Endothelial cell of umbilical vein (primary cell): ENCODE data around the gene VRK2. TPM values are rescaled to one million over a fixed set of nuclear protein-coding genes. Genes with fewer than 3 reads are reported as not detected.

Source experiments
- BruUV-seq: library from RNA; stranded (reverse); fragments of 400-500 nt; replicated peaks from 2 replicates; lab custom pipeline; 2021; lab: Mats Ljungman, UMichigan
- CTCF ChIA-PET: fragments of 300-600, 350-600 bp; sonication (Branson Sonifier 250); formaldehyde crosslinking; loops from one replicate; lab custom pipeline; 2021; ENCODE audit warnings: antibody characterized with exemption, inconsistent platforms; lab: Charles Lee
- POLR2A ChIA-PET: fragments of 300-600, 350-600 bp; sonication (Branson Sonifier 250); formaldehyde crosslinking; loops from one replicate; lab custom pipeline; 2021; ENCODE audit warnings: antibody characterized with exemption, inconsistent platforms; lab: Charles Lee
- DNase-seq: peaks from one replicate; pipeline ENCODE4 v3.0.0-alpha.2; 2011; ENCODE audit warnings: low read depth, low spot score
- FAIRE-seq: peaks from 2 replicates; lab custom pipeline; 2011; peaks lifted over from hg19 to GRCh38; lab: Jason Lieb, UNC
- H2AFZ ChIP-seq: 2 replicates; pipeline ENCODE4 v1.6.0; 2012; ENCODE audit warnings: low read depth, low read length, control low read depth, inconsistent platforms
- H3K27ac ChIP-seq: 2 replicates; pipeline ENCODE4 v1.5.1; 2011; ENCODE audit warnings: low read depth, mild to moderate bottlenecking, control low read depth, low read length, moderate library complexity; ENCODE audit not compliant: insufficient read depth
- H3K27me3 ChIP-seq, 2 experiments: 2 replicates each; pipeline versions ENCODE4 v1.6.0 to v1.6.1; 2011; ENCODE audit warnings: low read length in 2 of 2, mixed read lengths in 1 of 2; ENCODE audit not compliant: control insufficient read depth in 2 of 2, insufficient read depth in 2 of 2
- H3K36me3 ChIP-seq, 2 experiments: 2 replicates in 1 of 2; 3 replicates in 1 of 2; pipeline ENCODE4 v1.5.1; 2011; ENCODE audit warnings: low read length in 2 of 2, mild to moderate bottlenecking in 1 of 2, moderate library complexity in 1 of 2; ENCODE audit not compliant: control insufficient read depth in 2 of 2, insufficient read depth in 2 of 2; ENCODE audit errors: extremely low read depth in 1 of 2
- H3K4me1 ChIP-seq: 3 replicates; pipeline ENCODE4 v1.5.1; 2011; ENCODE audit warnings: mild to moderate bottlenecking, low read length; ENCODE audit not compliant: control insufficient read depth, insufficient read depth; ENCODE audit errors: extremely low read depth
- H3K4me2 ChIP-seq: 2 replicates; pipeline ENCODE4 v1.6.1; 2011; ENCODE audit warnings: low read length, control low read depth, mixed read lengths; ENCODE audit not compliant: insufficient read depth
- H3K4me3 ChIP-seq, 3 experiments: fragments of 200-600 bp in 1 of 3; sonication (generic), shearing (Covaris generic) in 1 of 3; replicated peaks in 1 of 3; 2 replicates each; pipeline ENCODE4 v1.5.1; 2011 to 2016; ENCODE audit warnings: control low read depth in 3 of 3, low read length in 3 of 3, mild to moderate bottlenecking in 2 of 3, inconsistent platforms in 1 of 3, low read depth in 1 of 3, moderate library complexity in 1 of 3; ENCODE audit not compliant: insufficient read depth in 1 of 3
- H3K79me2 ChIP-seq: 2 replicates; pipeline ENCODE4 v1.6.0; 2012; ENCODE audit warnings: low read length, inconsistent platforms; ENCODE audit not compliant: control insufficient read depth, insufficient read depth
- H3K9ac ChIP-seq: replicated peaks from 2 replicates; pipeline ENCODE3; 2011; ENCODE audit warnings: low read length, control low read depth; ENCODE audit not compliant: insufficient read depth; ENCODE audit errors: extremely low read depth
- H3K9me1 ChIP-seq: replicated peaks from 3 replicates; pipeline ENCODE4 v1.6.0; 2011; ENCODE audit warnings: mild to moderate bottlenecking, low read length; ENCODE audit not compliant: control insufficient read depth, insufficient read depth; ENCODE audit errors: extremely low read depth
- H3K9me3 ChIP-seq: replicated peaks from 2 replicates; pipeline ENCODE4 v1.5.1; 2012; ENCODE audit warnings: low read length, inconsistent platforms; ENCODE audit not compliant: control insufficient read depth, insufficient read depth
- H4K20me1 ChIP-seq: replicated peaks from 2 replicates; pipeline ENCODE3; 2011; ENCODE audit warnings: mild to moderate bottlenecking, low read length; ENCODE audit not compliant: control insufficient read depth, insufficient read depth; ENCODE audit errors: extremely low read depth
- CTCF ChIP-seq, 2 donors: IDR thresholded peaks; 1 replicate in 1 of 2; 2 replicates in 1 of 2; pipeline ENCODE4 v1.5.1; 2011; ENCODE audit warnings: low read length in 2 of 2, mild to moderate bottlenecking in 2 of 2, moderate library complexity in 2 of 2, control low read depth in 1 of 2, inconsistent platforms in 1 of 2, low read depth in 1 of 2; ENCODE audit not compliant: insufficient read depth in 1 of 2; ENCODE audit errors: extremely low read depth in 1 of 2
- EZH2 ChIP-seq: IDR thresholded peaks from 2 replicates; pipeline ENCODE4 v1.6.1; 2012; ENCODE audit warnings: borderline replicate concordance, low read depth, mild to moderate bottlenecking, moderate library complexity, low read length, inconsistent platforms; ENCODE audit not compliant: severe bottlenecking
- FOS ChIP-seq: IDR thresholded peaks from 2 replicates; pipeline ENCODE4 v1.6.1; 2011; ENCODE audit warnings: mild to moderate bottlenecking, low read length, moderate library complexity, borderline replicate concordance; ENCODE audit not compliant: insufficient read depth
- GATA2 ChIP-seq: IDR thresholded peaks from 2 replicates; pipeline ENCODE4 v1.7.0; 2011; ENCODE audit warnings: low read depth, mild to moderate bottlenecking, moderate library complexity, mixed read lengths, low read length; ENCODE audit not compliant: insufficient read length, insufficient read depth
- JUN ChIP-seq: IDR thresholded peaks from 2 replicates; pipeline ENCODE4 v1.6.1; 2011; ENCODE audit warnings: borderline replicate concordance, low read depth; ENCODE audit not compliant: insufficient read length, insufficient read depth
- MYC ChIP-seq: IDR thresholded peaks from one replicate; pipeline ENCODE4 v1.6.1; 2011; ENCODE audit warnings: mild to moderate bottlenecking, low read depth, low read length
- POLR2A ChIP-seq: IDR thresholded peaks from 2 replicates; pipeline ENCODE4 v1.6.1; 2012; ENCODE audit warnings: low read depth, mild to moderate bottlenecking, control low read depth, low read length
- POLR2AphosphoS5 ChIP-seq: IDR thresholded peaks from 2 replicates; pipeline ENCODE4 v1.6.1; 2012; ENCODE audit warnings: low read depth, mild to moderate bottlenecking, control low read depth, low read length, moderate library complexity; ENCODE audit not compliant: insufficient read depth
- dilution Hi-C: fragments of 300-500 bp; cut with MboI; formaldehyde crosslinking; loops from one replicate; pipeline ENCODE4 v1.15.0; 2019; ENCODE audit warnings: low sequenced_read_pairs; ENCODE audit not compliant: extremely low pct_ligation_motif_present
- intact Hi-C: fragments of 100-400 bp; cut with micrococcal nuclease; formaldehyde crosslinking; loops from one replicate; pipeline ENCODE4 v1.10.0; 2022
- polyA plus RNA-seq, 4 experiments: library from polyadenylated mRNA; depleted of rRNA in 3 of 4; stranded (reverse) in 3 of 4; unstranded in 1 of 4; fragments of >200 nt; gene quantifications; 2 replicates each; pipeline versions ENCODE4 v1.2.1 to v1.2.3, GENCODE V29; 2011 to 2012; ENCODE audit warnings: missing spikeins in 1 of 4
- total RNA-seq: library from RNA; stranded (reverse); gene quantifications from 2 replicates; pipeline ENCODE4 v1.2.3, GENCODE V29; 2021
- TF ChIP-seq, protein P1 (sequence below): IDR thresholded peaks from 2 replicates; pipeline ENCODE4 v1.6.1; 2011; ENCODE audit not compliant: insufficient read depth, insufficient read length

Gene VRK2
- total and polyA plus RNA-seq, 2 donors (not counting 3 experiments of a cell fraction or from before 2014, with no cell fraction given), result 11.2 to 35.2 TPM

DNA sequence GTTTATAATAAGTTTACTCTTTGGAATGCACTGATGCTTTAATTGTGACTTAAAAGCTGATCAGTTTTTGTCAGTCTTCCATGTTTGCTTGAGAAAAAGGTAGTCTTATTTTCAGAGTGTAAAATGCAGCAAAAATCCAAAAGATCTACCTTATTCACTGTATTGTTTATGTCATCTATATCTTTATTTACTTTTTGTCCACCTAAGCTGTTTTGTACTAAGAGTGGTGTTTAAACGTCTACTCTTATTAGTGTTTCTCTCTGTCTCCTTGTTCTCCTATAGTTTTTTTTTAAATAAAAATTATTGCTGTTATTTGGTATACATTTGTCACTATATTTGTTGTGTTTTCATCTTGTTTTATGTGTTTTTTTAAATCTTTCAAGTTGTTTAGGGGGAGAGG is 50.4 kb downstream of the VRK2 start:
- no peaks in the 10 kb centered on the region for H3K27me3 ChIP-seq
- TF ChIP-seq EZH2 (no peak), MYC (no peak), JUN (no peak), CTCF (IDR thresholded peaks at IDR 0.05; ENCODE audit: extremely low read depth in 1 of 2, insufficient read depth in 1 of 2, low read depth in 1 of 2, low read length in 2 of 2) (no peak), FOS (no peak), POLR2AphosphoS5 (no peak), POLR2A (no peak), GATA2 (no peak)
- TF ChIP-seq, protein P1, sequence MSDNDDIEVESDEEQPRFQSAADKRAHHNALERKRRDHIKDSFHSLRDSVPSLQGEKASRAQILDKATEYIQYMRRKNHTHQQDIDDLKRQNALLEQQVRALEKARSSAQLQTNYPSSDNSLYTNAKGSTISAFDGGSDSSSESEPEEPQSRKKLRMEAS, result no peak
- FAIRE-seq, result no peak

More for the DNA sequence above, 50.4 kb downstream of the VRK2 start:
- Histone ChIP-seq H4K20me1 (no peaks in the 10 kb centered on the region), H3K9me1 (no peaks in the 10 kb centered on the region), H3K27ac (no peak overlapping the region), H3K79me2 (peaks cover 5% of the 10 kb centered on the region), H3K9me3 (no peaks in the 10 kb centered on the region), H2AFZ (no peak overlapping the region), H3K9ac (no peak overlapping the region), H3K4me1 (no peaks in the 10 kb centered on the region), H3K36me3 (no peaks in the 10 kb centered on the region), H3K4me3 (no peak overlapping the region), H3K4me2 (no peak overlapping the region)
- ChIA-PET CTCF (no interaction called here), POLR2A (no interaction called here)
- dilution Hi-C loops, result no loop called here
- DNase-seq, result no peak
- intact Hi-C loops, result no loop called here
- no TSS peak for BruUV-seq
